ENCODE data around the gene THEMIS2.
"Not testable (repeated sequence)": the region's sequence is repeated elsewhere in the genome, so short reads cannot be mapped to it uniquely, and the experiment has no call there.

THEMIS2 gene

DNA sequence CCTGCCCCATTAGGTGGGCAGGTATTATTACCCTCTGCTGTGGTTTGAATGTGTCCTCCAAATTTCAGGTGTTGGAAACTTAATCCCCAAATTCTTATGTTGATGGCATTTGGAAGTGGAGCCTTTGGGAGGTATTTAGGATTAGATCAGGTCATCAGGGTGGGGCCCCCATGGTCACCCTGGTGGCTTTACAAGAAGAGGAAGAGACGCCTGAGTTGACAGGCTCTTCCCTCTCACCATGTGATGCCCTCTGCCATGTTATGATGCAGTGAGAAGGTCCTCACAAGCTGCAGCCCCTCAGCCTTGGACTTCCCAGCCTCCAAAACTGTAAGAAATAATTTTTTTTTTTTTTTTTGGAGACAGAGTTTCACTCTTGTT, 8.8 kb upstream of the THEMIS2 start:
- no peak for DNase-seq

DNA sequence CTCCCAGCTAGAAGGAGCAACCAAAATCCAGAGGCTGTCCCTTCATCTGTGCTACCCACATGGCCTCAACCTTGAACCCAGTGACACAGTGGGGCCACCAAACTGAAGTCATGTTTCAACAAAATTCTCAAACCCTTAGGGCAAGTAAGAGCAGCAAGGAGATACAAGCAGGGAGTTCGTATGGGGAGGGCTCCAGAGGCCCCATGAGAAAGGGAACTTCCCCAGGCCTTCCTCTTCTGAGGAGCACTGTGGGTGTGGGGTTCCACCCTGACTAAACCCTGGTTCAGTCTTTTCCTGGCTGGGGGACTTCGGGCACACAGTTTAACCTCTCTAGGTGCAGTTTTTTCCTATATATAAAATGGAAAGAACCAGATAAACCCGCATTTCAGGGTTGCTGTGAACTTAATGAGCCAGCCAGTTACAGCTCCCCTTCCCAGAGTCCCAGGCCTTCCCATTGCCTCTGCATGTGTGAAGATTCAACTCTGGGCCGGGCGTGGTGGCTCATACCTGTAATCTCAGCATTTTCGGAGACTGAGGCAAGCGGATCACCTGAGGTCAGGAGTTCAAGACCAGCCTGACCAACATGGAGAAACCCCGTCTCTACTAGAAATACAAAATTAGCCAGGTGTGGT, 8.0 kb upstream of the THEMIS2 start:
- no peak for DNase-seq

DNA sequence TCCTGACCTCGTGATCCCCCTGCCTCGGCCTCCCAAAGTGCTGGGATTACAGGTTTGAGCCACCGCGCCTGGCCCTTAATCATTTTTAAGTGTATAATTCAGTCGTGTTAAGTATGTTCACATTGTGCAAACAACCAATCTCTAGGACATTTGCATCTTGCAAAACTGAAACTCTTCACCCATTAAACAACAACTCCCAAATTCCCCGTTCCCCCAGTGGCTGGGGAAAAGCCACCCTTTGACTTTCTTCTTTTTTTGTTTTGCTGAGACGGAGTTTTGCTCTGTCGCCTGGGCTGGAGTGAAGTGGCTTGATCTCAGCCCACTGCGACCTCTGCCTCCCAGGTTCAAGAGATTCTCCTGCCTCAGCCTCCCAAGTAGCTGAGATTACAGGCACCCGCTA, 6.5 kb upstream of the THEMIS2 start:
- DNase-seq: no peak

DNA sequence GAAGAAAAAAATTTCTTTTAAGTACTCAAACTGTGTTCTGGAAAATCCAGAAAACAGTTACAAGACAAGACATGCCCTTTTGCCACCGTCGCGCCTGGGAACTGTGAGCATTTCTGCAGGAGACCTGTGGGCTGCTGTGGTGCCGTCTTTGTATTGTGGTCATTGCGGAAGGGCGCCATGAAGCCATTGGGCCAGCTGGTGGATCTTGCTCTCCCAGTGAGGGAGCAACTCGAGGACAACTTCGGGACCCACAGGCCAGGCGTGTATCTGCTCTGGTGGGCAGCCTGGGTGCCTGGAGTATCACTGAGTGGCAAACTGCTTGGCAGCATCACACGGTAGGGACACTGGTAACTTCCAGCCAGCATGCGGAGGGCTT, 3.8 kb upstream of the THEMIS2 start:
- DNase-seq: no peak

DNA sequence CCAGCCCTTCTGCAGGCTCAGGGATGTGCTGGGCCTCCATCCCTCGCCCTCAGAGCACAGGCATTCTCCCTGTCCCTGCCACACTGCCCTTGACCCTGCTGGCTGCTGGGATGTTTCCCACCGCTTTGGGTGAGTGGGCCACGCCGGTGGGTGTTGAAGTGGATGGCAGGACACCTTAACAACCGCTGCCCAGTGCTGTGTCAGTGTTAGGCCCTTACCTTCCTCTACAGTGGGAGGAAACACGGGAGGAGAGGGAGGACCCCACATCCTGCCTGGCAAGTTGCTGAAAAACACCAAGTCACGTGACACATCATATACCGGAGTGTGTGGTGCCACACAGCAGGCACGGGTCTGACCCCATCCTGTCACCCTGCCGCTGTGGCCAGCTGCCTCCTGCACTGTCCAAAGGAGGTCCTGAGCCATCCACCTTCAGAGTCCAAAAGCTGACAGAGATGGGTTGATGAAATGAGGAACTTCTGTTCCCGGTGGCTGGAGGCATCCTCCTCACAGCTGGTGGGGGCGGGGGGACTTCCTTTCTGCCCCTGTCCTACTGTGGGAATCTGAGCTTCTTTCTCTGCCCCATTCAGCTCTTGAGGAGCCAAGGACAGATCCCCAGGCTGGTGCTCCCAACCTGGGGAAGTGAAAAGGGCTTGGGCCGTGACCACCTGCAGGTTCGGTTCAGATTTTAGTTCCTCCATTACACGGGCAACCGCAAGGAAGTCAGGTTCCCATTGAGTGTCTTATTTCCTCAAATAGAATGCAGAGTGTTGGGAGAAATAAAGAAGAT, 3.2 kb upstream of the THEMIS2 start:
- DNase-seq: no peak

DNA sequence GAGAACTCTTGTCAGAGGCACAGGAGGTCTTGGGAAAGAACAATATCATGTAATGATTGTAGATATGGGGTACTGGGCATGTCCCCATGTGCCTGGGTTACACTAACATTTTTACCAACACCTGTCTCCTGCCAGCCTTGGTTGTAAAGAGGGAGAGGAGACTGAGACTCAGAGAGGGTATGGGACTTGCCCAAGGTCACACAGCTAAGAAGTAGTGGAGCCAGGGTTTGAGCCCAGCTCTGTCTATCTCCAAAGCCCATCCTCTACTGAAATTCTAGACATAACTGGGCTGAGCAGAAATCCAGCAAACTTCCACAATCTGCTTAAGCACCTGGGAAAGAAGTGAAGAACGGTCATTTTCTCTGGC, 2.6 kb upstream of the THEMIS2 start:
- DNase-seq: no peak

DNA sequence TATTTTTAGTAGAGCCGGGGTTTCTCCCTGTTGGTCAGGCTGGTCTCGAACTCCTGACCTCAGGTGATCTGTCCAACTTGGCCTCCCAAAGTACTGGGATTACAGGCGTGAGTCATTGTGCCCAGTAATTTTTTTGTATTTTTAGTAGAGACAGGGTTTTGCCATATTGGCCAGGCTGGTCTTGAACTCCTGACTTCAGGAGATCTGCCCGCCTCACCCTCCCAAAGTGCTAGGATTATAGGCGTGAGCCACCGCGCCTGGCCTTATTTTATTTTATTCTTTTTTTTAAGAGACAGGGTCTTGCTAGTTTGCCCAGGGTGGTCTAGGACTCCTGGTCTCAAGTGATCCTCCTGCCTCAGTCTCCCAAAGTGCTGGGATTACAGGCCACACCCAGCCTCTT, 1.3 kb upstream of the THEMIS2 start:
- not testable (repeated sequence) for DNase-seq

DNA sequence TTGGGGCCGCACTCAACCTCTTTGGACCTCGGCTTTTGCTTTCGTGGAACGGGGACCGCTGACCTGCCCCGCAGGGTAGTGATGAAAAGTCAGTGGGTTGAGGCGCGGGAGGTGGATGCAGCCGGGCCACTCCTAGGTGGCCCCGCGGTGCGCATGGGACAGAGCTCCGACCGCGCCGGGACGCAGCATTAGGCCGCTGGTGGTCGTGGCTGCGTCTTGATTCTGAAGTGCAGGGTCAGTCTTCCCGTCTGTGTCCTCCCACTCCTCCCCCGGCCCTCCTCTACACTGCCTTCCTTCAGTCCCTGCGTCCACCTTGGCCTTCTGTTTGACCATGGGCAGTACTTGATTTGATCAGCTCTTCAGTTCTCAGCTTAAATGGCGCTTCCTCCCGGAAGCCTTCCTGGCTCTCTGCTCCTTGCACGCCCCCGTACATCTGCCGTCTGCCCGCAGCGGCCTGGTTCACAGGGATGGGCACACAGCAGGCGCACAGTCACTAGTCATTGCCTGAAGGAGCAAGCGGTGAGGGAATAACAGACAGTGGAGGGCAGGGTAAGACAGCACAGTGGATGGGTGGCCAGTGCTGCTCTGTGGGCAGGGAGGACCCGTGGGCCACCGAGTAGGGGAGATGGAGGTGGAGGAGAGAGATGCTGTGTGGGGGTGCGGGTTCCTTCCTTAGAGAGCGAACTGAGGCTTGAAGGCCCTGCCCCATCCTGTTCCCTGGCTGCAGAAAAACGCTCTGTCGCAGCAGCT, 633 bp downstream of the THEMIS2 start:
- no peak for DNase-seq

DNA sequence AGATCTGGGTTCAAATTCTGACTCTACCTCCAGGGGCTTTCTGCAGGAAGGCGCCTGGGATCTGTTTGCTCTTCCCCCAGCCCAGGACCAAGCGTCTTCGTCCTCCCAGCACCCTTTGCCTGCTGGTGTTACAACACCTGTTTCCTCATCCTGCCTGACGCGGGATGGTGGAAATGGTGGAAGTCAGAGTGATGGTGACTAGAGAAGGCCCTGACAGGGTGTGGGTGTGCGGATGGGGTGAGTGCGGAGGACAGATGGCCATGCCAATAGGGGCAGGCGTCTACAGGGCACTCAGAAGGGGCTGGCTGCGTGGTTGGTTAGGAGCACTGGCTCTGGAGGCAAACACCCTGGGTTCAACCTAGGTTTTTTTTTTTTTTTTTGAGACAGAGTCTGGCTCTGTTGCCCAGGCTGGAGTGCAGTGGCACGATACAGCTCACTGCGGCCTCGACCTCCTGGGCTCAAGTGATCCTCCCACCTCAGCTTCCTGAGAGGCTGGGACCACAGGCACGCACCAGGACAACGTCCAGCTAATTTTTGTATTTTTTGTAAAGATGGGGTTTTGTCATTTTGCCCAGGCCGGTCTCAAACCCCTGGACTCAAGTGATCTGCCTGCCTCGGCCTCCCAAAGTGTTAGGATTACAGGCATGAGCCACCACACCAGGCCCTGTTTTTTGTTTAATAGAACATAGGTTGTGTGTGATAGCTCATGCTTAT, 1.5 kb downstream of the THEMIS2 start:
- no peak for DNase-seq

DNA sequence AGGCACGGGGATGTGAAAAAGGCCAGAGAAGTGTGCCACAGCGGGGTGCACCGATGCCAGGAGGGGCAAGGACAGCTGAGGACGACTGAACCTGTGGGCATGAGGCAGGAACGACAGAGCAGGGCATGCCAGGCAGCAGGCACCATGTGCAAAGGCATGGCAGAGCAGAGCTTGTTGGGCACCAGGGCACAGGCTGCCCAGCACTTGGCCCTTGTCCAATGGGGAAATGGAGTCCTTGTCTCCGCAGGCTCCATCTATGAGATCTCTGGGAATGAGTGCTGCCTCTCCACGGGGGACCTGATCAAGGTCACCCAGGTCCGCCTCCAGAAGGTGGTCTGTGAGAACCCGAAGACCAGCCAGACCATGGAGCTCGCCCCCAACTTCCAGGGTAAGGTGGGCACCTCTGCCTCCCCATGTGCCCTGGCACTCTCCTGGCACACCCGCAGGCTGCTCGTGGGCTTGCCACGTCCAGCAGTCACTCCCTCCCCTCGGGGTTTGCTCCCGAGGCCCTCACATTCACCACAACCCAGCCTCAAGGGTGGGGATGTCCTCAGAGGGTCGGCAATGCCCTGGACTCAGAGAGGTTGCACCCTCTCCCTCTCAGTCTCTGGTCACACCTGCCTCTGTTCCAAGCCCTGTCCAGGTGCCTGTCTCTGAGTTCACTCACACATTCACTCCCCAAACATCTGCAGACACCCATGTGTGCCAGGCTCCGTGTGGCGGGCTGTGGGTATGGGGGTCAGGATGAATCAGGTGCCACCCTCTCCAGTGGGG, 4.2 kb downstream of the THEMIS2 start:
- DNase-seq: no peak

DNA sequence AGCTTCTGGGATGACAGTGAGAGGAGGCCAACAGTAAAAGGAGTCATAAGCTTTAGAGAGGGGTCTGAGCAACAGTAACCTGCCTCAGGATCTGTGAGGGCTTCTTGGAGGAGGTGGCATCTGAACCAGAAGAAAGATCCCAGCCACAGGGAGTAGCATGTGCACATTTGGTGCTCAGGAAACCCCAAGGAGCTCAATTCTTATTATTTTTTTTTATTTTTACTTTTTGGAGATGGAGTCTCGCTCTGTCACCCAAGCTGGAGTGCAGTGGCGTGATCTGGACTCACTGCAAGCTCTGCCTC, 4.7 kb downstream of the THEMIS2 start:
- DNase-seq: no peak

DNA sequence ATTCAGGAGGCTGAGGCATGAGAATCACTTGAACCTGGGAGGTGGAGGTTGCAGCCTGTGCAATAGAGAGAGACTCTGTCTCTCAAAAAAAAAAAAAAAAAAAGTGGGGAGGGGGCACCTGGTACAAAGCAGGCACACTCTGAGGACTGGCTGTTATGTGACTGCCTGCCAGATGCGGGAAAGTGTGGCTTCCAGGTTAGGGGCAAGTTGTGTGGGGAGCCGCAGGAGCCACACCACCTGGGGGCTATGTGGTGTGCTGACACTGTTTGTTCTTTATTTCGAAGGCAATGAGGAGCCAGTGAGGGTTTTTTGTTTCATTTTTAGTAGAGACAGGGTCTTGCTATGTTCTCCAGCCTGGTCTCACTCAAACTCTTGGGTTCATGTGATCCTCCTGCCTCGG, 5.7 kb downstream of the THEMIS2 start:
- no peak for DNase-seq

DNA sequence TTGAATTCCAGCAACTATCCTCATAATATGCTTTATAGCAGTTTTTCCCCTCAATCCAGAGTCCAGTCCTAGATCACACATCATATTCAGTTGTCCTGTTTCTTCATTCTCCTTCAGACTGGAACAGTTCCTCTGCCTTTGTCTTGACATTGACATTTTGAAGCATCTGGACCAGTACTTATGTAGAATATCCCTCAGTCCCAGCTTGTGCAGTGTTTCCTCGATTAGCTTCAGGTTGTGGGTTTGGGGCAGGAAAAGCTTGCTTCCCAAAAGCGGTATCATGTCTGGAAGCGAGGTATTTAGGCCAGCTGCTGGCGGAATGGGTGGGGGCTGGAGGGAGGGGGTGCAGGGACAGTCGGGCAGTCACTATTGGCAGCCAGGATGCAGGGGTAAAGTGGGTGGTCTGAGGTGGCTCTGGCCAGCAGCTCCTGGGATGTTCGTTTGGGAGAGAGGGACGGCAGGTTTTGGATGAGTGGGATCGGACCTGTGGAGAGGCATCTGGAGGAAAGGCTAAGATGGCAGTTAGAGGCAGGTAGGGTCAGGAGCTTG, 6.5 kb downstream of the THEMIS2 start:
- DNase-seq: no peak

DNA sequence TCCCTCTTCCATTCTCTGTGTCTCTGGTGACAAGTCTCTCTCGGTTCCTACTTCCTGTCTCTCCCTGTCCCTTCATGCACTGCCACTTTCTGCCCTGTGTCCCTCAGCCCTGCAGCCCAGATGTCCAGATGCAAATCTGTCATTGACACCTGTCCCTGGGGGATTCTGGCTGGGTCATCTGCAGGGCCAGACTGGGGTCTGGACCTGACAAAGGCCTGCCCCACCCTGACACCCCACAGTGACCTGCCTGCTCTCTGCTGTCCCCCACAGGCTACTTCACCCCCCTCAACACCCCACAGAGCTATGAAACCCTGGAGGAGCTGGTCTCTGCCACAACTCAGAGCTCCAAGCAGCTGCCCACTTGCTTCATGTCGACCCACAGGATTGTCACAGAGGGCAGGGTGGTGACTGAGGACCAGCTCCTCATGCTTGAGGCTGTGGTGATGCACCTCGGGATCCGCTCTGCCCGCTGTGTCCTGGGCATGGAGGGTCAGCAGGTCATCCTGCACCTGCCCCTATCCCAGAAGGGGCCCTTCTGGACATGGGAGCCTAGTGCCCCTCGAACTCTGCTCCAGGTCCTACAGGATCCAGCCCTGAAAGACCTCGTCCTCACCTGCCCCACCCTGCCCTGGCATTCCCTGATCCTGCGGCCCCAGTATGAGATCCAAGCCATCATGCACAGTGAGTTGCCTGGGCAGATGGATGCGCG, 7.2 kb downstream of the THEMIS2 start:
- DNase-seq: no peak

DNA sequence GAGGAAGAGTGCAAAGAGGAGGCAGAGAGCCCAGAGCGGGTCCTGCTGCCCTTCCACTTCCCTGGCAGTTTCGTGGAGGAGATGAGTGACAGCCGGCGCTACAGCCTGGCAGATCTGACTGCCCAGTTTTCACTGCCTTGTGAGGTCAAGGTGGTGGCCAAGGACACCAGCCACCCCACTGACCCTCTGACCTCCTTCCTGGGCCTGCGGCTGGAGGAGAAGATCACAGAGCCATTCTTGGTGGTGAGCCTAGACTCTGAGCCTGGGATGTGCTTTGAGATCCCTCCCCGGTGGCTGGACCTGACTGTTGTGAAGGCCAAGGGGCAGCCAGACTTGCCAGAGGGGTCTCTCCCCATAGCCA, 10.2 kb downstream of the THEMIS2 start:
- no peak for DNase-seq

DNA sequence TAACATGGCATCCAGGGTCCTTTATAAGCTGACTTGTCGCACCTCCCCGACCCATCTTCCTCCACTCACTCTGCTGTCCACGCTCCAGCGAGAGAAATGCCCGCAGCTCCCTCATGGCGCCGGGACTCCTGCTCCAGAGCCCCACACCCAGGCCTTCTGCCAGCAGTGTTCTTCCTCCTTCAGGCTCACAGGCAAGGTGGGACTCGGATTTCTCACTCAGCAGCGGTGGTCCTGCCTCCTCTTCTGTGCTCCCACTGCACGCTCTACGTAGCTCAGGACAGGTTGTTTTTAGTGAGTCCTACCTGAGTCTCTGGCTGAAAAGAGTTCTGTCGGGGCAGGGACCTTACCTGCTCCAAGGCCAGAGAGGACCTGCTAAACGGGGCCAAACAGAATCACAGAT, 11.2 kb downstream of the THEMIS2 start:
- DNase-seq: no peak

DNA sequence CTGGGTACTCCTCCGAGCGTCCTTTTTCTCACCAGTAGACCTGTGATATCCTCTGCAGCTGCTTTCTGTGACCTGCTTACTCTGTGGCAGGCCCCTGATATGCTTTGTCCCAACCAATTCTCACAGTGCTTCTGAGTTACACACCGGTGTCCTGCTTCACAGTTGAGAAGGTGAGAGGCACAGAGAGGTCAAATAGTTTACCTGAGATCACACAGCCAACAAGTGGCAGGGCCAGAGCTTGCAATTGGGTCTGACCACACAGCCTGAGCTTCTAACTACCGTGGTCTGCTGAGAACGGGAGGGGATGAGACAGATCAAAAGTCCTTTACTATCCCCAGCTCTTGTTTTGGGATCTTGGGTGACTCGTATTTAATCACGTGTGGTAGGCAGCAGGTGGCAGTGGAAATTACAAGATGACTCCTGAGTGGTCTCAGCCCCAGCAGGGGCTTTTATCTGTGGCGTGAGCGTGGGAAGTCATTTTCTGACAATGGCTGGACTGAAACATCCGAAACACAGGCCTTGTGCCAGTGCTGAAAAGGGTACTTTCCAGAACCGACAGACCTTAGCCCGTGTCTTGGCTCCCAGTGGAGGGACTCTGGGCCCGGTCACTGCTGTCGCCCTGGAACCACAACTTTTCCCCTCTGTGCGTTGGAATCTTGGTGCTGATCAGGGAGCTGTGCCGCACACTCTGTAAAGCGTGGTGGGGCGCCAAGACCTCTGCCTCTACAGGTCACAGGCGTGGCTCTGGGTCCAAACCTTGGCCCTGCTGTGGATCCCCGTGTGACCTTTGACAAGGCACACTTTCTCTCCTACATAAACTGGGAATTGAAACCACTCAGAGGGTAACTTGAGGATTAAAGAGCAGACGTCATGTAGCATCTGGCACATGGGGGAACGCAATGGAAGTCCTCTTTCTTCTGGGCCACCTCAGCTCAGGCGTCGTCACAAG, 11.9 kb downstream of the THEMIS2 start:
- DNase-seq: no peak

DNA sequence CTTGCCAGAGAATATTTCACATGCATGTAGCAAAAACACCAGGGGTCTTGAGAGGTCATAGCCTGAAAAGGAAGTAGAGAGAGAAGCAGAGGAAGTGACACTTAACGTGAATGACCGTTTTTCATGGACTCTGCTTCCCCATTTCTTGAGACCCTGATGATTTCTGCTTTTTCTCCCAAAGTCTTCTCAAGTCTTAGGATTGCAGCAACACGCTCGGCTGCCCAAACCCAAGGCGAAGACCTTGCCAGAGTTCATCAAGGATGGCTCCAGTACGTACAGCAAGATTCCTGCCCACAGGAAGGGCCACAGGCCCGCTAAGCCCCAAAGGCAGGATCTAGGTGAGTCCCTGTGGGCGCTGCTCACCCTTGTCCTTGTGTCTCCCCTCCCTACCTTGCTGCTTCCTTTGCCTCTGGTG, 12.8 kb downstream of the THEMIS2 start:
- no peak for DNase-seq

DNA sequence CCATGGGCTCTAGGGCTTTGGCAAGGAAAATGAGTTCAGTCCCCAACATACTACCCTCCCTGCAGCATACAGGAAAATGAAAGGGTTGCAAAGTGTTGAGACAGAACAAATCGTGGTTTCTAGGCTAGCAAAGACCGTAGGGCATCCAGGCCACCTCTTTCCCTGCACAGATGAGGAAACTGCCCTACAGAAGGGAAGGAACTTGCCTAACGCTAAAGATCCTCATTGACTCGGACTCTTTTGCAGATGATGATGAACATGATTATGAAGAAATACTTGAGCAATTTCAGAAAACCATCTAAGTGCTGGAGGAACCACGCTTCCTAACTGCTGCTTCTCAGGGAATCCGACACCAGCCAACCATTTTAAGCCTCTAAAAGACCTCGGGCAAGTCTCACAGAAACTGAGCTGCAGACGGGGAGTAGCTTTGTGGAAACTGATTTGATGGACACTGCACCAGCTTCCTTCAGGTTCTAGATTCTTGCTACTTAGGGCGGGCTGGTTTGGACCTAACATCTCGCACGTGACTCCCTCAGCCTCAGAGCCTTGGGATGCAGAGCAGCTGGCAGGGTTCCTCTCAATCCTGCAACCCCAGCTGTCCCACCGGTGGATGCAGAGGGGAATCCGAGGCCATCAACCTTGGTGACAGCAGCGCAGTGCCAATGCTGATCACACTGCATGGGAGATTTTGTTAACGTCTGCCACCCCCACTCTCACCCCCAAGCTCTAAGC, 13.4 kb downstream of the THEMIS2 start:
- no peak for DNase-seq

DNA sequence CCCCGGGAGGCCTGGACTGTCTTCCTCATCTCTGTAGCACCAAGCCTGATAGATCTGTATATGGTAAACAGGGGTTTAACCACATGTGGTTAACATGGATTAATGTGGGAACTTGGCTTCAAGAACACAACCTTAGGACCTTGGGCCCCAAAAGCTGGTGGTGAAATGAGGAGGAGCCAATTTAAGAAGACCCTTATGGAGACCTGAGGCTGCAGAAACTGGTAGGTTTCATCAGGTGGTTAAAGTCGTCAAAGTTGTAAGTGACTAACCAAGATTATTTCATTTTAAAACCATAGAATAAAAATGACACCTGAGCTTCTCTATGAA, 14.0 kb downstream of the THEMIS2 start:
- DNase-seq: no peak
